MCF 10A (cell line): ENCODE data around the gene CYP2E1. TPM values are rescaled to one million over a fixed set of nuclear protein-coding genes. Genes with fewer than 3 reads are reported as not detected.
"Not testable (repeated sequence)": the region's sequence is repeated elsewhere in the genome, so short reads cannot be mapped to it uniquely, and the experiment has no call there.

Experiments
- BruUV-seq: library from RNA; stranded (reverse); fragments of 400-500 nt; replicated peaks from 2 replicates; lab custom pipeline; 2021; lab: Mats Ljungman, UMichigan
- CTCF ChIA-PET: fragments of 300-600 bp; sonication (Branson Sonifier 250); formaldehyde crosslinking; extraction: SDS; loops from one replicate; lab custom pipeline; 2021; ENCODE audit warnings: antibody characterized with exemption, inconsistent platforms; lab: Yijun Ruan, JAX
- POLR2A ChIA-PET: fragments of 300-600, 350-650 bp; sonication (Branson Sonifier 250); formaldehyde crosslinking; extraction: SDS; loops from one replicate; lab custom pipeline; 2020; ENCODE audit warnings: antibody characterized with exemption, inconsistent platforms; lab: Yijun Ruan, JAX
- DNase-seq: peaks from one replicate; pipeline ENCODE4 v3.0.0-alpha.2; 2018; ENCODE audit not compliant: unreplicated experiment
- H3K27ac Mint-ChIP-seq: one replicate; pipeline ENCODE4 v1.8.0; 2022; ENCODE audit warnings: mild to moderate bottlenecking, low read depth, mixed read lengths; ENCODE audit not compliant: unreplicated experiment
- H3K27me3 Mint-ChIP-seq: one replicate; pipeline ENCODE4 v1.8.0; 2022; ENCODE audit warnings: mixed read lengths; ENCODE audit not compliant: insufficient read depth, unreplicated experiment
- H3K36me3 Mint-ChIP-seq: one replicate; pipeline ENCODE4 v1.8.0; 2022; ENCODE audit warnings: mild to moderate bottlenecking, moderate library complexity, mixed read lengths; ENCODE audit not compliant: insufficient read depth, unreplicated experiment
- H3K4me1 Mint-ChIP-seq: one replicate; pipeline ENCODE4 v1.8.0; 2022; ENCODE audit warnings: mixed read lengths; ENCODE audit not compliant: insufficient read depth, unreplicated experiment
- H3K4me3 Mint-ChIP-seq: one replicate; pipeline ENCODE4 v1.8.0; 2022; ENCODE audit warnings: mild to moderate bottlenecking, moderate library complexity, mixed read lengths; ENCODE audit not compliant: unreplicated experiment
- H3K9me3 Mint-ChIP-seq: one replicate; pipeline ENCODE4 v1.8.0; 2022; ENCODE audit warnings: mixed read lengths; ENCODE audit not compliant: unreplicated experiment
- CTCF ChIP-seq: fragments of 200-600 bp; IDR thresholded peaks from one replicate; pipeline ENCODE4 v1.8.0; 2022; ENCODE audit warnings: antibody characterized with exemption, mild to moderate bottlenecking; ENCODE audit not compliant: unreplicated experiment
- intact Hi-C: fragments of 100-400 bp; cut with micrococcal nuclease; formaldehyde crosslinking; loops from 2 replicates; pipeline ENCODE4 v1.14.1; 2022
- total RNA-seq: library from RNA; stranded (reverse); gene quantifications from 2 replicates; pipeline ENCODE4 v1.2.3, GENCODE V29; 2022

Gene CYP2E1
- total RNA-seq, 1 experiment from 2014 or later: not detected

DNA sequence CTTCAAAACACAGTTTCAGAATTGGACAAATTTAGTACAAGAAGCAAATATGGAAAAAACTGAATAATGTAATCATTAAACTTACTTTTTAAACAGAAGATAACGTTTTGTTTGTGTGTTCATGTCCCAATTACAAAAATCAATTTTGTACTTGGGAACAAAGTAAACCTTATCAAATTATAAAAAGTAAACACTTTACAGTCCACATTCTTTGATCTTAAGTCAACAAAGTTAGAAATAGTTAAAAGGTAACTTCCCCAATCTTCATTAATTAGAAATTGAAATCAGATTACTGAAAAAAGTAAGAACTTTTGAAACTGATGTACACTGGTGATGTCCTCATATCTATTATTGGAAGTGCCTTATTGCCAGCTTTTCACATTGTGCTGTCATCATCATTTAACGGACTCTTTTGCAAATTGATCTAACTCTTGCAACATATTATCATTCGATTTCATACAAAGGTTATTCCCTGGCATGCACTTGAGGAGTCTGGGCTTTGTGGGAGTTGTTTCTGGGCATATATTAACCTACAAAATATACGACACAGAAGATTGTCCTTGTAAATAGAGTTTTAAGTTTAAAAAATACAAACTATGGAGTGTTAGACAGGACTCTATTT is 15.1 kb upstream of the CYP2E1 start:
- no TSS peak for BruUV-seq
- no peaks in the 10 kb centered on the region for H3K36me3 Mint-ChIP-seq
- H3K9me3 Mint-ChIP-seq: no peaks in the 10 kb centered on the region
- ChIA-PET CTCF (no interaction called here), POLR2A (no interaction called here)
- DNase-seq: no peak
- no peak overlapping the region for H3K27ac Mint-ChIP-seq
- no peaks in the 10 kb centered on the region for H3K4me1 Mint-ChIP-seq
- peaks cover 87% of the 10 kb centered on the region for H3K27me3 Mint-ChIP-seq
- no peak for TF ChIP-seq CTCF
- intact Hi-C loops: no loop called here
- no peak overlapping the region for H3K4me3 Mint-ChIP-seq

DNA sequence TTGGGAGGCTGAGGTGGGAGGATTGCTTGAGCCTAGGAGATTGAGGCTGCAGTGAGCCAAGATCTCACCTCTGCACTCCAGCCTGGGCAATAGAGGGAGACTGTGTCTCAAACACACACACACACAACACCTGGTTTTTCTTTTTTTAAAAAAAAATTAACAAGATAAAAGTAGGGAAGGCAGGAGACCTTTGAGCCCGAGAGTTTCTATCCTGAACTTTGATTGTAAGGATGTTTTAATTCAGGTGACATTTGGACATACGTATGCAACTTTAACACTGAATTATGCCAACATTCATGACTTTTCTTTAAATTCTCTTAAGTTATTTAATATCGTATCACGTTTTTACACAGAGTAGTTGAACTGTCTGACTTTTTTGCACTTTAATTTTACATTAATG is 11.7 kb upstream of the CYP2E1 start:
- no peak overlapping the region for H3K27ac Mint-ChIP-seq
- no peak for TF ChIP-seq CTCF
- no TSS peak for BruUV-seq
- intact Hi-C loops: no loop called here
- no peak for DNase-seq
- CTCF ChIA-PET: interaction anchor here (0.8 kb wide), 1 partner anchor 91 kb away, joined by 4 read pairs; no protein-coding TSS in a partner anchor
- no peak overlapping the region for H3K4me3 Mint-ChIP-seq
- no peaks in the 10 kb centered on the region for H3K4me1 Mint-ChIP-seq
- POLR2A ChIA-PET: no interaction called here
- H3K27me3 Mint-ChIP-seq: peaks cover 68% of the 10 kb centered on the region
- peaks cover 9% of the 10 kb centered on the region for H3K9me3 Mint-ChIP-seq
- H3K36me3 Mint-ChIP-seq: no peaks in the 10 kb centered on the region

GRCh38 chr10:133516057-133516456 is 11.1 kb upstream of the CYP2E1 start:
- intact Hi-C loops: no loop called here
- CTCF ChIA-PET: interaction anchor here (0.8 kb wide), 1 partner anchor 91 kb away, joined by 4 read pairs; no protein-coding TSS in a partner anchor
- H3K27me3 Mint-ChIP-seq: peaks cover 68% of the 10 kb centered on the region
- no peaks in the 10 kb centered on the region for H3K36me3 Mint-ChIP-seq
- no peak for TF ChIP-seq CTCF
- DNase-seq: no peak
- no TSS peak for BruUV-seq
- POLR2A ChIA-PET: interaction anchor here (0.9 kb wide), 1 partner anchor 8 kb away, joined by 3 read pairs; no protein-coding TSS in a partner anchor
- H3K4me1 Mint-ChIP-seq: no peaks in the 10 kb centered on the region
- no peak overlapping the region for H3K4me3 Mint-ChIP-seq
- no peak overlapping the region for H3K27ac Mint-ChIP-seq
- H3K9me3 Mint-ChIP-seq: peaks cover 9% of the 10 kb centered on the region

DNA sequence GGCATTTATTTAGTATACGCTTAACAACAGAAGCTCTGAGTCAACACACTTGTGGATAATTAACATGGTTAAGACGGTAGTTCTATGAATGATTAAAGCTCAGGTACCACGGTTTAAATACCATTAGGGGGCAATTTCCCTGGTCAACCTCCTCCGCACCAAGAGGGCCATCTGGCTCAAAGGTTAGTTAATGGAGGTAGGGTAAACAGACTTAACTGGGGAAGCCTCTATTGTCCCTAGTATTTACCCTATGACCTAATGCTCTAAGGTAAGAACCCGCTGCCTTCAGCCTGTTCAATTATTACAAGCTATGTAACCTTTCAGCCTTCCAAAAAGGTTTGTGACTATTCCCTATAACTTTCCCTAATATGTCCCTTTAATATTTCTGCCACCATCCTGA is 8.6 kb upstream of the CYP2E1 start:
- CTCF ChIA-PET: interaction anchor here (0.6 to 0.9 kb wide), 3 partner anchors 33 to 189 kb away, joined by 3 read pairs; no protein-coding TSS in a partner anchor
- H3K27ac Mint-ChIP-seq, BruUV-seq, POLR2A ChIA-PET, H3K4me3 Mint-ChIP-seq, intact Hi-C loops, H3K36me3 Mint-ChIP-seq, H3K4me1 Mint-ChIP-seq, DNase-seq: not testable (repeated sequence)
- H3K9me3 Mint-ChIP-seq: peaks cover 13% of the 10 kb centered on the region
- peaks cover 58% of the 10 kb centered on the region for H3K27me3 Mint-ChIP-seq
